SHP77 treated with DMSO at 0.1 percent for 48 hours (cell line): ENCODE results near the gene SLC41A3.

ENCODE experiments used
- DNase-seq: peaks from one replicate; lab custom pipeline; 2025; lab: John Stamatoyannopoulos, UW

Gene SLC41A3

GRCh38 chr3:126082362-126083137, 1.4 kb downstream of the SLC41A3 start:
- DNase-seq: no peak

DNA sequence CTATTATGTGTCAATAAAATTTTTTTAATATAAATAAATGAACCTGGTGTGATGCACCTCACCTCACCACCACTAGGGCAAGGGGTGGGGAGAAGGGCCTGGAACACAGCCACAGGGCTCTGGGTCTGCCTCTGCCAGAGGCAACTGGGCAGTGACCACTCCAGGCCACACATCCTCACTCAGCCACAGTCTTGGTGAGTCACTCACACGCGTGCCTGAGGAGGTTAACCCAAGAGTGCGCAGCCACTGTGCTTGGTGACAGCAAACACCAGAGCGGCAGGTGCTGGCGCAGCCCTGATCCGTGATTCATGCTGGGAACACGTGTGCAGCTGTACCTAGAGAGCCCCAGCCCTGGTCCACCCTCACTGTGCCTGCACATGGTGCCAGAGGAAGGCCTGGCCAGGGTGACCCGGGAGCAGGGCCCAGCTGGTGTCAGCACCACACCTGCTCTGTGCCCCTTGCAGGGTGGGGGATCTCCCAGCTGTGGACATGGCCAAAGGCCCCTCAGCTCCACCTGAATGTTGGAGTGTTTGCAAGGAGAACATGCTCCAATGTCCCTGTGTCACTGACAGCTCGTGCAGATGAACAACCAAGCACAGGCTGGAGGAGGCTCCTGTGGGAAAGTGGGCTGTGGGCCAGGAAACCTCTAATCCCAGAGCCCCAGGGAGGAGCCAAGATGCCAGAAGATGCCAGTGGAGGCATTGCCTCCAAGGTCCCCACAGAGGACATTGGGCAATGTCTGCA, 2.1 kb downstream of the SLC41A3 start:
- peak; percentile 74 for DNase-seq

DNA sequence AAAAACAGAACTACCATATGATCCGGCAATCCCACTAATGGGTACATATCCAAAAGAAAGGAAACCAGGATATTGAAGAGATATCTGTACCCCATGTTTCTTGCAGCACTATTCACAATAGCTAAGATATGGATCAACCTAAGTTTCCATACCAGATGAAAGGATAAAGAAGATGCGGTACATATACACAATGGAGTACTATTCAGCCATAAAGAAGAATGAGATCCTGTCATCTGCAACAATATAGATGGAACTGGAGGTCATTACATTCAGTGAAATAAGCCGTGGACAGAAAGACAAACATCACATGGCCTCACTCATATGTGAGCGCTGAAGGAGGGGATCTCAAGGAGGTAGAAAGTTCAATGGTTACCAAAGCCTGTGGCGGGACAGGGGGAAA, 3.0 kb downstream of the SLC41A3 start:
- no peak for DNase-seq

DNA sequence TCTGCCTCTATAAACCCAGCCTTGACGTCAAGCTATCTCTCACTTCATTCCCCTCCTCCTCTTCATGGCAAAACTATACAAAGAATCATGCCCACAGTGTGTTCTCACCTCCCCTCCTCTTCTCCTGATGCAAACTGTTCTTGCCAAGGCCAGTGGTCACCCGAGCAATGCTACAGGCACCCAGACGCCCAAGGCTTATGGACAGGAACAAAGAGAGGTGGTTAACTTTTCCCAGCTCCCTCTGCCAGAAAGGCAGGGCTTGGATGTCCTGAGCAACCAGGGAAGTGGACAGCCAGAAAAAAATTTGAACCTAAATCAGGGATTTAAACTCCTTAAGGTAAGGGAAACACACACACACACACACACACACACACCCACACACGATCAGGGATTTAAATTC, 5.1 kb downstream of the SLC41A3 start:
- no peak for DNase-seq

GRCh38 chr3:126077754-126078153, 6.2 kb downstream of the SLC41A3 start:
- DNase-seq: no peak

DNA sequence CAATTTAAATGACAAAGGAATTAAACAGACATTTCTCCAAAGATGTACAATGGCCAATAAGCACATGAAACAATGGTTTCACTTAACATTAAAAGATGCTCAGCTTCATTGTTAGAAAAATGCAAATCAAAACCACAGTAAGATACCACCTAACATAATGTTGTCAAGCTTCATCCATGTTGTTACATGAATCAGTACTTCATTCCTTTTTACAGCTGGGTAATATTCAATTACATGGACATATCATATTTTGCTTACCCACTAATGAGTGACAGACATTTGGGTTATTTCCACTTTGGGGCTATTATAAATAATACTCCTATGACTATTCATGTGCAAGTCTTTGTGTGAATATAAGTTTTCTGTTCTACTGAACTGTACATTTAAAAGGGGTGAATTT, 7.8 kb downstream of the SLC41A3 start:
- DNase-seq: no peak

DNA sequence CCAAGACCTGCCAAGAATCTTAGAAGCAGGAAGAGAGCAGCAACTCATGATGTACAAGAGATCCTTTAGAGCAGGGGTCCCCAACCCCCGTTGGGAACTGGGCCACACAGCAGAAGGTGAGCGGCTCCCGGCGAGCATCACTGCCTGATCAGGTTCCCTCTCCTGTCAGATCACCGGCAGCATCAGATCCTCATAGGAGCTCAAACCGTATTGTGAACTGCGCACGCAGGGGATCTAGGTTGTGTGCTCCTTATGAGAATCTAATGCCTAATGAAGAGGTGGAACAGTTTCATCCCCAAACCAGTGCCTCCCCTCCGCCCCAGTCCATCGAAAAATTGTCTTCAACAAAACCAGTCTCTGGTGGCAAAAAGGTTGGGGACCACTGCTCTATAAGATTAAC, 13.8 kb downstream of the SLC41A3 start:
- DNase-seq: no peak

GRCh38 chr3:126067959-126068358, 16.0 kb downstream of the SLC41A3 start:
- no peak for DNase-seq

GRCh38 chr3:126066676-126067075, 17.2 kb downstream of the SLC41A3 start:
- DNase-seq: peak; percentile 45

- DNase-seq: no peak
Measured at GRCh38 chr3:126065876-126066275, 18.0 kb downstream of the SLC41A3 start.

- DNase-seq: no peak
Measured at GRCh38 chr3:126064627-126065258, 19.2 kb downstream of the SLC41A3 start.

DNA sequence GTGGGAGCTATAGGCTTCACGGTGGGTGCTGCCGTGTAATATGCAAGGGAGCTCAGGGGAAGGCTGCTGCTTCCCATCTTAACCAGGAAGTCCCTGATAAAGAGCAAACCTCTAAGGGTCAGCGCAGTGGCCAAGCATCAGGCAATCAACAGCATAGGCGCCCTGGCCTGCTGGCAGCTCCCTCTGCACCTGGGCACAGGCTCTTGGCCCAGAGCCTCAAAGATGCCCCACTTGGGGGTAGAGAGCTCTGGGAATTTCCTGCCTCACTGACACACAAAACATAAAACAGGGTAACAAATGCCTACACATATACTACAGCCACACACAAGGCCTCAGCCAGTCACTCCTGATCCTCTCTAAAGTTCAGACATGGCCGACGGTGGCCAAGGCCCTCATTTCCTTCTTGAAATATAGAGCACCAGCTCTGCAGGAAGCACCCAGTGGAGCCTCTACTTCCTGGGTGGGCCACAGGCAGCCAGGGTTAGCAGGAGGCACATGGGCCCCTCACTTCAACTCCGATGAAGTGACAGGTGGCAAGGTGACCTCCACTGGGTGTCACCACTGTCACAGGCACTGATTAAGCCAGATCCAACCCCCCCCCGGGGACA, 20.5 kb downstream of the SLC41A3 start:
- no peak for DNase-seq

GRCh38 chr3:126061301-126062032, 22.5 kb downstream of the SLC41A3 start:
- DNase-seq: no peak

GRCh38 chr3:126060613-126061145, 23.2 kb downstream of the SLC41A3 start:
- DNase-seq: no peak

GRCh38 chr3:126058666-126059065, 25.3 kb downstream of the SLC41A3 start:
- DNase-seq: no peak

GRCh38 chr3:126057936-126058335, 26.0 kb downstream of the SLC41A3 start:
- no peak for DNase-seq

DNA sequence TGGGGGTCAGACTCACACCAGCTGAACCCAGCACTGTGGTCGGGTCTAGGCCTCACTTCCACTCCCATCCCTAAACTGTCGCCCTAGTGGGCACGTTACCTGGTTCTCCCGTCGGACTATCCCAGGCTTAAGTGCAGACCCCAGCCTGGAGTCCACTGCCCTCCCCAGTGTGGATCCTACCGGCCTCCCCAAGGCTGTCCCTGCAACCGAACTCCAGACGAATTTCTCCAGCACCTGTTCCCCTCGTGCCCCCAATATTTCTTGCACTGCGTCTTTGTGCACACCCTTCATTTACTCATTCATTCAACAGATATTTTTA, 26.5 kb downstream of the SLC41A3 start:
- no peak for DNase-seq

DNA sequence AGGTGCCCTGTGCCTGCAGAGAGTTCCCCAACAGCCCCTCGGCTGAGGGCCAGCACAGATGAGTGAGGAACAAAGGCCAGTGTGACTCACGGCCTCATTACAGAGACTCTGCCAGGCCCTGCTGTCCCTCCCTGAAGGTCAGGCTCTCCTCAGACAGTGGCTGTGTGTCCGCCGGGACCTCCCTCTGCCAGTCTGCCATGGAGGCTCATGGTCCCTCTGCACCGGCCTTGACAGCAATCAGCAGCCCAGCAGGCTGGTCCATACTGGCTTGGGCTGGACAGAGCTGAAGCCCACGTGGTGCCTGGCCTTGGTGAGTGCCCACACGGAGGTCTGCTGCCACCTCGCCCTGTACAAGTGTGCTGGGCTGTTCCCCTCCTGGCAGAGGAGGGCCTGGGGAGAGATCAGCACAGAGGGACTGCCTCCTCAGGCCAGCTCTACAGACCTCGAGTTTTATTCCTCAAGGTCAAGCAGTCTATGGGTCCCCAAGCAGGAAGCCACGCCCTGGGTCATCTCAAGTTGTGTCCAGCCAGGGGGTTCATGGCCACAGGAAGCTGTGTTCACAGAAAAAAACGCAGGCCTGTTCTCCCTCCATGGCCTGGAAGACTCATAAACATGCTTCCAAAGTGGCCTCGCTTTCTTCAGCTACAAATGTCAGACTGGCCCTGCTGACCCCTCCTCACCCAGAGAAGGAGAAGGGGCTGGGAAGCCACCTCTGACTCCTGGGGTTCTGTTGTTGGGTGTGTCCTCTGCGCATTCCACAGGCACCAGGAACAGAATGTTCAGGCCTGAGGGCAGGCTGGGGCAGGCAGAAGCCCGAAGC, 27.0 kb downstream of the SLC41A3 start:
- peak; percentile 29 for DNase-seq

DNA sequence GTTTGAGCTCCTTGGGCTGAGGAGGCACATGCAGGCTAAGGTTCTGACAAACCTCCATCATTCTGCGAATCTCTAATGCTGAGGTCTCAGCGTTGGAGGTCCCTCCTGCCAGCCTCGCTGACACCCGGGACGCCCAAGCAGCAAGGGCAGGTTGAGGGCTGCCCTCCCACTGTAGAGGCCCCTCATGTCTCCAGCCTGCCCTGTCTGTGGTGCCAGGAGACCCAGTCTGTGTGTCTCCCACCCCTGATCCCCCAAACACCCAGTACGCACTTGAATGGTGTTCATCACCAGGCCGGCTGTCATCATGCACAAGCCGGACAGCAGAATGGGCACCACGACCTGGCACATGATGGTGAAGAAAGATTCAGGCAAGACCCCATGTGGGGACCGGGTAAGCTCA, 27.8 kb downstream of the SLC41A3 start:
- DNase-seq: no peak

DNA sequence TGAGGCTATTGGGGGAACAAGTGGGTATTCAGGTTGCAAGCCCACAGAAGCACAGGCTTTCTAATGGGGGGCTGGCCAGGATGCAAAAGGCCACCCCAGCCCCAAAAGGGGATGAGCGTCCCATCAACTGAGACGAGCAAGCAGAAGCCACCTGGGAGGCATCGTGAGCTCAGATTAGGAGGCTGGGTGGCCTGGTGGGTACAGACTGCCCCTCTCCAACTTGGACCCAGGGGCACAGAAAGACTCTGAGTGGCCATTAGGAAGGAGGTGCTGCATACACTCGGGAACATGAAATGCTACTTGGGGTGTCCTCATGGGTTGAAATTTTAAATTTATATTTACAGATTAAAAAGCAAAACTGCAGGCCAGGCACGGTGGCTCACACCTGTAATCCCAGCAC, 29.1 kb downstream of the SLC41A3 start:
- DNase-seq: no peak
